HG02970 (cell line): ENCODE data around the gene GALK2.

ENCODE experiments used
- ATAC-seq: cut with Tn5 transposase; IDR thresholded peaks from one replicate; pipeline ENCODE4 v1.9.1; 2021; ENCODE audit warnings: mild to moderate bottlenecking, moderate library complexity, moderate number of reproducible peaks; ENCODE audit not compliant: unreplicated experiment, low FRiP score

The GALK2 gene

DNA sequence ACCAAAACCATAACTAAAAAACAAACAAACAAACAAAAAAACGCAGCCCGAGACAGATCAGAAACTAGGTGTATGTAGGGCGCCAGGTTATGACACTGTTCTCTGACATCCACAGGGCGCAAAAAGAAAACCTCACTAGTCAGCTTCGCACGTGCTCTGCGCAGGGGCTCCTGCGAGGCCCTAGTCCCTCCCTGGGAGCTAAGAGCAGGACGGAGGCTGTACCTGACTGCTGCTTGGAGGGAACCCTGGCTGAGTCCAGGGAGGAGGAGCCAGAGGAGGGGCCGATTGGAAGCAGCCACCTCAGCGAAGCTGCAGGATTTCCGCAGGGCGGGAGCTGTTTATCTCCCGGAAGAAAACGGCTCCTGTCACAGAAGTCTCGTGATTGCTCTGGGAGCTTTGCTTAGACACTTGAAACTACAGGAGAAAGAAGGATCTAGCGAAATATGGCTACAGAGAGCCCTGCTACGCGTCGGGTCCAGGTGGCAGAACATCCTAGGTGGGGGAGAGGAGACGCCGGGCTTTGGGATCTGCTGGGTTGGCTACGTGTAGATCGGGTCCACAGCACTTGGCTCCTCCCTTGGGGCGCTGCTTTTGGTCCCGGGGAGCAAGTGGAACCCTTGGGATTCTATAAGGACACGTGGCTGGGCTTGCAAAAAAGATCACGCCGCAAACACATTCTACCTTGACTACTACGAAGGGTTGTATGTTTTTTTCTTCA lies at the start of gene GALK2:
Gene GALK2 (plus strand): TSS at position 368 of the 718 bp plus-strand sequence. CDS start 76 bp downstream, at position 444.
- peak; percentile 86 for ATAC-seq

DNA sequence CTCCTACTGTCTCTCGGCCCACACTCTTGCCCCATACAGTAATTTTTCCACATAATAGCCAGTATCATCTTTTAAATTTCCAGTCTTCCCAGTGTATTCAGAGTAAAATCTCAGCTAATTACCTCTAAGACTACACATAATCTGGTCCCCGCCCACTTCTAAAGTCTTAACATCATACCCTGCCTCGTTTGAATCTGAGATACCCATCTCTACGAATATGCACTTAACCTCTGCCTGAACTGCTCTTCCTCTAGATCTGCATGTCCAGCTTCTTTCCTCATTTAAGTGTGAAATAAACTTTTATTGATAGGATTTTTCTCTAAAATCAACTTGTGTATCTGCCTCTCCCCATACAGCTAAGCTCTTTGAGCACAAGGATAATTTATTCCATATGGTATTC lies 49.2 kb upstream of the GALK2 start:
- ATAC-seq = no peak

DNA sequence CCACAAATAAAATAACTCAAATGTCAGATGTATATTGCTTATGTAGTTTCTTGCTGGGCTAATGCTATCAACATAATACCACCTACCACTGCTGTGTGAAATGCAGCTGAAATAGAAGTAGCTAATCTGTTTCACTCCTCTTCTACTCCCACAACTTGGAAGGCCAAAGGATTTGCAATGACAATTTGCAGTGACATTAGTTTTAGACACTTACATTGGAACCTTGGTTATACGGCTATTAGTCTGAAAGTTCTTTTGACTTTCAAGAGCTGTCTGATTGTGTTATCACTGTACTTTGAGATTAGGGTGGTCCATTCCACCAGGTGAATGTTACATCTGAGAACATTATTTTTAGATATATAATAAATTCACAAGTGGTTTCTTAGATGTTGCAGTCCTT lies 48.1 kb upstream of the GALK2 start:
- no peak for ATAC-seq

DNA sequence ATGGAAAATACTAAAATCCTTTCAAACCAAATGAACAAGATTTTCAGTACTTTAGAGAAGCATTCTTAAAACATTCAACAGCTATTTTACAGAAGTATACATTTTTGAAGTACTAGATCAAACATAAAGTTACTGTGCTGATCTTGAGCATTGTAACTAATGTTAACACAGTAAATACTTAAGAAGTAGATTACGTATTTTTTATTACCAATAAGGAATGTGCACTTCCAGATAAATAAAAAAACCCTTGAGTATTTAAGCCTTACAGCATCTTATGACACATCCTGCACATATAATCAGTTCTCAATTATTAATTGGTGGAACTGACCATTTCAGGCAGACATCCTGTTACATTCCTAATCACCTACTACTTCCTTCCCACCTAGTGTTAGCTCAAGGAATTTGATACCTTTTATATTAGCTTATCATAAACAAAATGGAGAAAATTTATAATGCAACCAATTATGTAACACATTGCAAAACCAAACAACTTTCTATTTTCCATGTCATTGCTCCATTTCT lies 47.4 kb upstream of the GALK2 start:
- no peak for ATAC-seq

DNA sequence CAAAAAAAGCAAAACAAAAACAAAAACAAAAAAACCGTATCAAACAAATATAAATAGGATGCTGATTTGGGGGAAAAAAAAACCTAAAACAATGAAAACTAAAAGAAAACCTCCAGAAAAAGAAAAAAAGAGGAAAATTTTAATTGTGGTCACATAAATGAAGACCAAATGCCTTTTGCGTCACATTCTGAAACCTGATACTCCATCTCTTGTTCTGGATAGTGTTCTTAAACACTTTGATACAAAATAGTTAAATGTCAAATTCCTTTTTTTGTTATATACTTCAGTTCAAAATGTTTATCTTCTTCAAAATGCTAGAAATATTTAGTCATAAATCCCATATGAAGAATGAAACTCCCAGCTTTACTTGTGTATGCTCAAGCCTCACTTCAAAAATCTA lies 45.7 kb upstream of the GALK2 start:
- ATAC-seq = no peak

DNA sequence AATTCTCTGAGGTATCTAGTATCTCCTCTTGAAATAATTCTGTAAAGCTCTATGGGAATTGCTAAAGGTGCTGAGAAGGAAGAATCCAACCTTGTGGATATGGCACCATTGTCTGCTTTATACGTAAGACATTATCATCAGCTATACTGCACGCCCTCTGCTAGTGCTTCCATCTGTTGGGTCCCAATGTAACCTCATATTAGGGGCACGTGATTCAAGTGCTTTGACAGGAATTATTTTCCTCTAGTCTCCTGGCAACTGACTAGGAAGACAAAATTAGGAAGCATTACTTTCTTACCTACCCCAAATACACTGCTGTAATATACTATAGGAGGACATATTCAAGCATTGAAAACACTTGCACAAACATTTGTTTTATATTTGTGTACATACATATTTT lies 38.6 kb upstream of the GALK2 start:
- no peak for ATAC-seq

DNA sequence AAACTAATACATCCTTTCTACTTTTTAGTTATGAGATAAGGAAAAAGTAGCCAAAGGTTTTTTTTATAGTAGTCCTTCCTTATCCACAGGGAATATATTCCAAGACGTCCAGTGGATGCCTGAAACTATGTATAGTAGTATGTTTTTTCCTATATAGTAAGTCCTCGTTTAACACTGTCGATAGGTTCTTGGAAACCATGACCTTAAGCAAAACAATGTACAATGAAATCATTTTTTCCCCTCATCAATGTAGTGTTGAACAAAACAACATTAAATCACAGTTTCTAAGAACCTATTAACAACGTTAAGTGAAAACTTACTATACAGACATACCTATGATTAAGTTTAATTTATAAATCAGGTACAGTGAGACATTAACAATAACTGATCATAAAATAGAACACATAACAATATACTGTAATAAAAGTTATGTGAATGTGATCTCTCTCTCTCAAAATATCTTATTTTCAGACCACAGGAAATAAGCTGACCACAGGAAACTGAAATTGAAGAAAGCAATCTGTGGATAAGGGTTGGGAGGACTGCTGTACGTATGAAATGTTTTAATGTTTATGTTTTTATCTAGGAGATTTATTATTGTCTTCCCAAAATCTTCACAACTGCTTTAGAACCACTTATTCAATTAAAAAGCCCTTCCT lies 35.2 kb upstream of the GALK2 start:
- no peak for ATAC-seq

DNA sequence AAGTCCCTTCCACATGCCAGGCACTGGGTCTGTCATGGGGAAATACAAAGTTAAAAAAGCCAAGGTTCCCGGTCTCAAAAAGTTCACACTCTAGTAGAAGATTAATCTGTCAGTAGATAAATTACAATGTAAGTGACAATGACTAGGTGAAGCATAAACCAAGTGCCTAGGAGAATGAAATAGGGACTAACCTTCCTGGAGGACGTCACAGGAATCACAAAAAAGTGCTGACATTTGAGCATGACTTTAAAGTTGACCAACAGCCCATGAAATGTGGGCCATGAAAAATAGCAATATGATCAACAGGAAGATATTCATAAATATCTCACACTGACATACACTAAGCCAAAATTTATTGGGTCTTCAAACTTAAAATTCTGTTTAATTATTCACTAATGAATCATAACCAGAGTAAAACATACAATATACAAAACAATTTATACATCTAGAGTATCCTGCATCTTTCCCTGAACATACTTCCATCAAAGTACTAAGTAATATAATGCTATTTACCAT lies 34.6 kb upstream of the GALK2 start:
- ATAC-seq = no peak

DNA sequence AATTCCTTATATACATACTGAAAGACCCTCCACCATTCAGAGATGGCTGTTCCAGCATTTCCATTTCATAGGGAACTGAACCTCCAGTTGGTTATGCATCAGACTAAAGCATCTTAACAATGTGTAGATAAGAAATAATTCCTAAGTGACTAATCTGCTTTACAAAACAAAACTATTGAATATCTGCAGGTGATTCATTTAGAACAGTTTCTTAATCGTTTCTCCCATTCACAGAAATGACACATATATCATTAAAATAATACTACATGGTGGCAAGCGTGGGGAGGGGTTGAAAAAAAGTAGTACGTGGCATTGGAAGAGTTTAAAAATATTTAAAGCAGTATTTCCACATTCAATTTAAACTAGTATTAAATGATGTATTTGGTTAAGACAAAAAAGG lies 34.1 kb upstream of the GALK2 start:
- ATAC-seq = no peak

DNA sequence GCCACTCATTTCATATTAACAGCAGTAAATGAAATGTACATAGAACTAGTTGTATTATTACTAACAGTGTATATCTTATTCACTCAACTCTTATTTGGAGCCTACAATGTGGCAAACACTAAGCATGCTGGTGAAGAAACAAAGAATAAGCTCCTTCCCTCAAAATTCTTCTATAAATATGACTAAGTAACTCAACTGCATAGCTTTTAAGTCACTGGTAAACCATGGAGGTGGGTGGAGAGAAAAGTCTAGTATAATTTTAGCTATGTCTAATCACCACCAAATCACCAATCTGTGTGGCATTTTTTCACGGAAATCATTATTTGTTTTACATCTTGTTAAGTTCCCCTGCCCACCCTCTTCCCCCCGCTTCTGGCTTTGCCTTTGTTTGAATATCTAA lies 32.2 kb upstream of the GALK2 start:
- ATAC-seq = no peak

DNA sequence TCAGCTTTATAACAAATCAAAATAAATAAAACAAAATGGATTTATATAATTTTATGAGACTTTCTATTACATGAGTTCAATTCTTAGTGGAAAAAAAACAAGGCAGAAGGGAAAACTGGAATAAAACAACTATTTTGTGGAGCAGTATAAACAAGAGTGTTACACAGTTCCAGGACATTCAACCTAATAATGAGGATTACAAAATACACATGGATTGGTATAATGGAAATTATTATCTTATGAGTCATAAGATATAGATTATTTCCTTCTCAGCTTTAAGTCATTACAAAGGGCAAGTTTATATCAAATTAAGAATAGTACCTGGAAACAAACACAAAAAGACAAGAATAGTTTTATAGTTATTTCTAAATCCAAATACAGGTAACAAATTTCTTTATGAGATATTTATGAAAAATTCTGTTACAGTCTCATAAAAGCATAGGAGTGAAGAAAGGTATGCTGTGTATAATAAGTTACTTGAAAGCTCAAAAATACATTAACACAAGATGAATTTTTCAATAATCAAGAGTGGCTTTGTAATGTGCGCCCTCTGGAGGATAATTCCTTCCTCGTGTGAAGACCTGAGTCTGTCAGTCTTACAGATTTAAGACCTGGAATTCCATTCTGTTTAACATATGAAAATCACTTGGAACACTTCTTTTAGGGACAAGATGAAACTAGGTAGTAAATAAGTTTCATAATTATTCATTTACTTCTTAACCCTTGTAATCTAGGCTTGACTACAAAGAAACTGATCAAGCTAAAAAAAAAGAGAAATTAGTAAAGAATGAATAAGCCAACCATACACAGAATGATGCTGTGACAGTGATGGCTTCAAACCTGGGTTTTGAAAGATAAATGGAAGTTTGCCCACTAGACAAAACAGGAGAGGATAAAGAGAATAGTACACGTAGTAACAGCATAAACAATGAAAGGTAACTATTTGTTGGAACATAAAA lies 24.1 kb upstream of the GALK2 start:
- ATAC-seq = no peak

DNA sequence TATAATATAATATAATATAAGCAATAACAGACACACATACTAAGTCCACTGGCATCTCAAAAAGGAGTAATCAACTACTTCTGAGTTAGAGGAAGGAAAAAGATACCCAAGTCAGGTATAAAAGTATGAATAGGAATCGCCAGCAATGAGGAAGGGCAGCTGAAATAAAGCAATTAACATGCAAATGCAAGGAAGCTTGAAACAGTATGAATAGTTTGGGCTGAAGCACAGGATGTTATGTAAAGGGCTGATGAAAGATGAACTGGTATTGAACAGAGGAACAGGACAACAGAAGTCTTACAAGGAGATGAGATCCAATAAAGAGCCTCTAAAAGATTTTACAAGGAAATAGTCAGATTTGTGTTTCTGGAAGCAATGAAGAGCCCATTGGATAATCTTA lies 21.7 kb upstream of the GALK2 start:
- ATAC-seq = no peak

DNA sequence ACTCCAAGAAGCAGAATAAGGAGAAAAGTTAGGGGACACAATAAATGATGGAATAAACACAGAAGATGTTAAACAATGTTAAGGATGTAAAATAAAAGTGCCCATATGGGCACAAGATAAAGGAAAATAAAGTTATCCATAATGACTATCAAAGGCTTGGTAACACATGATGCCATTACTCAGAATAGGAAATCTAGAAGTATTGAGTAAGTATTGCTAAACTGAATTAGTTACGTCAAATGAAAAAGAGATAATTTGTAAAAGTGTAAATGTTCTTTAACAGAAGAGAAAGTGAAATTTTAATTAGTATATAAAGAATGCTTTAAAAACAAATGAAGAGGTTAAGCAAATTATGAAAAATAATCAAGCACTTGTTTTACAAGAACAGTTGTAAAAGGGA lies 21.3 kb upstream of the GALK2 start:
- no peak for ATAC-seq

DNA sequence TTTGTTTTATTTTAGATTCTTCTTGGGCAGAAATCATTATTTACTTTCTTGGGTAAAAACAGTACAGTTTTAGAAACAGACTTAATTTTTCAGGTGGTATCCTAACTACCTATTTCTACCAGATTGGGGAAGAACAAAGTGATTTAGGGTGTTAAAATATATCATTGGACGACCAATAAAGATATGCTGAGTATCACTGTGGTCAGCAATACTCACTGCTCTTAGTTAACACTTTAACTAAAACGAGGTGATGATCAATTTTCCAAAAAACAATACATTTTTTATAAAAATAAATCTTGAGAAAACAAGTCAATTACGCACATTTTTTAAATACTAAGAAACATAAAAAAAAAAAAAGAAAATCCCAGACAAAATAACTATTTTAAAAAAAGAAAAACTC lies 18.2 kb upstream of the GALK2 start:
- no peak for ATAC-seq

DNA sequence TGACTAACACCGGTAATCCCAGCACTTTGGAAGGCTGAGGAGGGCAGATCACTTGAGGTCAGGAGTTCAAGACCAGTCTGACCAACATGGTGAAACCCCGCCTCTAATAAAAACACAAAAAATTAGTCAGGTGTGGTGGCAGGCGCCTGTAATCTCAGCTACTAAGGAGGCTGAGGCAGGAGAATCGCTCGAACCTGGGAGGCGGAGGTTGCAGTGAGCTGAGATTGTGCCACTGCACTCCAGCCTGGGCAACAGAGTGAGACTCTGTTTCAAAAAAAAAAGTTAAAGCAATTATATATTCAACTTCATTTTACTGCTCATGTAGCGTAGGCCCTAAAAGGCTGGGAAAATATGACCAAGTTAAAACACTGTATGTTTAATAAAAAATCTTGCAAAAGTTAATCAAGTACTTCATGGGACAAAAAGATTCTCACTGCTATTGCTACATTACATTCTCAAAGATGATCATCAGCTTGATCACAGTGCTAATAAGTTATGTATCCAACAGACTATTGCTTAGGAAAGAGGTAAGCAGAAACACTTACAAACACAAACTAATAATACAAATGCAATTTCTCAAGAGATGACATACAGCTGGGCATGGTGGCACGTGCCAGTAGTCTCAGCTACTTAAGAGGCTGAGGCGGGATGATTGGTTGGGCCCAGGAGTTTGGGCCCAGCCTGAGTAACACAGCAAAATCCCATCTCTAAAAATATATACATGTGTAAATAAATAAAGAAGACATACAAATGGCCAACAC lies 17.3 kb upstream of the GALK2 start:
- no peak for ATAC-seq

DNA sequence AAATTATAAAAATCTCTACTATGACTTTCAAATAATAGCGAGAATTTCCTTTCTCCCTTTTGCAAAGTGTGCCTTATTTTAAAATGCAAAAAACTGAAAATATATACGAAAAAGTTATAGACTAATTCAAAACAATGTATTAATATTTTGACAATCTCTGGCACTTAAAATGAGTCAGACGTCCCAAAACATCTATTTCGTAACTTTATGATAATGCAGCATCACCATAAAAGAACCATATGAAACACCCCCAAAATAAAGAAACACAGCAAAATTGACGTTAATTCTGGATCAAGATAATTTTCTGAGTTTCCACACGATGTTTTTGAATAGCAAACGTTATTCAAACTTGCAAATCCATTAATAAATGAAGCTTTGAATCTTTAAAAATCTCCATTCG lies 15.7 kb upstream of the GALK2 start:
- no peak for ATAC-seq

DNA sequence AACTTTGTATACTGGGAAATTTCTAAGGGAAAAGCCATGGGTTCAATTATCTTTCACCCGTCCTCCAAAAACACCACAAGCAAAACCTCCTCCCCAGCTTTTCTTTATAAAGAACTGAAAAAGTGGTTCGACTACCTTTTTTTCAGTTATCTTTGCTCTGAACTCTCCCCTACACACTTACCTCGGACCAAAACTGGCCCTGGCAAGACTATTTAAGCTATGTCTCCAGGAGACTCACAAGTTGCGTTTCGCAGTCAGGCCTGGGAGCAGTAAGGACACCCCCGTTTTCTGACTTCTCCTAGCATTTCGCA lies 15.3 kb upstream of the GALK2 start:
- ATAC-seq = no peak

DNA sequence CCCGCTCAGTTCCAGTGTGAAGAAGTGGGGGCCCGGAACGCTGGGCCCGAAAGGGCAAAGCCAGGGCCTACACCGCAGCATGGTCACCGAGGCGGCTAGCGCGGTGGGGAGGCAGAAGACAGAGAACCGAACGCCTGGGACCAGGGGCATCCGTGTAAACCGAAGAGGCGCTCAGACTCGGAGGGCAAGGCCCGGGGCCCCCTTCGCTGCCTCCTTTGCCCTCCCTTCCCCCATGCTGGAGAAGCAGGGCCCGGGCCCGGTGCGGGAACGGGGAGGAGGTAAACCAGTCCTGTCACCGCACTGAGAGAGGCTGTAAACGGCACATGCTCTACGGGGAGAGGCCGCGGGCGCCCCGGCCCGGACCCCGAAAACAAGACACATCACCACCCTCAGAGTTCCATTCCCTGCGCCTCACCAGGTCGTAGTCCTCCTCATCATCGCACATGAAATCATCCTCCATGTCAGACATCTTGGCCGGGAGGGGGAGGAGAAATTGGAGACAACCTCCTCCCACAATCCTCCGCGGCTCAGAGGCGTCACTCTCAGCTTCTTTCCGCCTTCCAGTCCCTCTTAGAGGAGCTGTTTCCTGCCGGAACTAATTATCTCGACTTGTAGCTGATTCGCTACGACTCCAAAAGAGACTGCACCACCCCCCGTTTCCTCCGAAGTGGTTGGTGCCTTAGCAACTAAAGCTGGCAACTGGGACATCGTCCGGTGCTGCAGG lies 14.8 kb upstream of the GALK2 start, which contains the start of gene COPS2:
Gene COPS2 (minus strand): TSS at position 490 of the 724 bp plus-strand sequence. CDS start 21 bp downstream, at position 469.
- ATAC-seq = peak; percentile 93

DNA sequence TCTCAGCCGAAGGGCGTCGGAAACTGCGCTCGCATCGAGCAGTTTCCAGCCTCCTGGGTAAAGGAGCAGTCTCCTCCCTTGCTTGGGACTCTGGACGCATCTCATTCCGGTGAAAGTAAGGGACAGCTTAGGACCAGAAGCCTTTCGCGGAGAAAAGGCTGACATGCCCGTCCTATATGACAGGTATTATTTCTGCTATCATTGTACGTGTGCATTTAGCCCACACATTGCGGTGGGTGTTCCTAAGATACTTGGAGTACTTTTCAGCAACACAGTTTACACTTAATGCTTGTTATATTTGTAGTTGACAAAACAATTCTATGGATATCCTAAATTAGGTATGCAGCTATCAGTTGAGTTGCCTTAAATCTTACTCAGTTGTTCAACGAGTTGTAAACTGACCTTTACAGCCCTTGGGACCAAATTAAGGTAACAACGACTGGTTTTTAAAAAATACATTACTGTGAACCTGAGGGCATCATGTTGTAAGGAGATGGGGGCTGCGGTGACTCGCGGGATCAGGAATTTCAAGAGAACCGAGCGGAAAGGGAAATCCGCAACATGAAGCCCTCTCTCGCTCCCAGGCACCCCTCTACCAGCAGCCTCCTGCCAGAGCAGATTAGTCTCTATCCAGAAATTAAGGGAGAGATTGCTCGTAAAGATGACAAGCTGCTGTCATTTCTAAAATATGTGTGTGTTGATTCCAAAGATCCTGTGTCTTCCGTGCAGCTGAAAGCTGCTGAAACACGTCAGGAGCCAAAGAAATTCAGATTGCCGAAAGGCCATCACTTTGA lies 14.0 kb upstream of the GALK2 start:
- ATAC-seq = no peak
